GM19239 (cell line): ENCODE results near the gene PXT1.

Experiments
- DNase-seq: peaks from one replicate; pipeline ENCODE4 v3.0.0; 2011; ENCODE audit warnings: low spot score; ENCODE audit not compliant: insufficient read length
- FAIRE-seq: peaks from 2 replicates; lab custom pipeline; 2011; peaks lifted over from hg19 to GRCh38; lab: Jason Lieb, UNC

PXT1 gene

GRCh38 chr6:36402481-36402880 is 40.2 kb downstream of the PXT1 start:
- no peak for DNase-seq
- no peak for FAIRE-seq

- no peak for DNase-seq
- FAIRE-seq, result no peak
These were observed 42.7 kb downstream of the PXT1 start for GRCh38 chr6:36399970-36400369.

- no peak for DNase-seq
- no peak for FAIRE-seq
These were observed 50.0 kb downstream of the PXT1 start for GRCh38 chr6:36392621-36393020.

- FAIRE-seq, result no peak
- no peak for DNase-seq
These were observed 53.3 kb downstream of the PXT1 start for GRCh38 chr6:36389353-36389752.

GRCh38 chr6:36387440-36388303 is 55.0 kb downstream of the PXT1 start, which contains the start of gene ETV7:
TSS of gene ETV7 (minus strand) at chr6:36387669. CDS start at chr6:36387541, 128 bp downstream.
- no peak for FAIRE-seq
- DNase-seq, result no peak

GRCh38 chr6:36386495-36387439 is 55.9 kb downstream of the PXT1 start:
- FAIRE-seq (peak; percentile 8), DNase-seq (no peak)

GRCh38 chr6:36384095-36384494 is 58.6 kb downstream of the PXT1 start:
- DNase-seq, result no peak
- FAIRE-seq, result no peak

- FAIRE-seq, result no peak
These were observed 59.0 kb downstream of the PXT1 start for GRCh38 chr6:36383606-36384005.

GRCh38 chr6:36382976-36383375 is 59.7 kb downstream of the PXT1 start:
- no peak for FAIRE-seq
- no peak for DNase-seq

More at GRCh38 chr6:36383606-36384005, 59.0 kb downstream of the PXT1 start:
- no peak for DNase-seq

- DNase-seq (no peak), FAIRE-seq (no peak)
These were observed 60.9 kb downstream of the PXT1 start for GRCh38 chr6:36381502-36382389.

GRCh38 chr6:36380166-36380565 is 62.5 kb downstream of the PXT1 start:
- FAIRE-seq (no peak), DNase-seq (no peak)

GRCh38 chr6:36378936-36379335 is 63.7 kb downstream of the PXT1 start:
- DNase-seq, result no peak
- FAIRE-seq, result no peak

- FAIRE-seq (no peak), DNase-seq (no peak)
These were observed 64.3 kb downstream of the PXT1 start for GRCh38 chr6:36378243-36378920.

- FAIRE-seq (no peak), DNase-seq (no peak)
These were observed 65.1 kb downstream of the PXT1 start for GRCh38 chr6:36377594-36377993.

- DNase-seq, result no peak
- FAIRE-seq, result no peak
These were observed 65.9 kb downstream of the PXT1 start for GRCh38 chr6:36376742-36377141.

GRCh38 chr6:36376183-36376582 is 66.5 kb downstream of the PXT1 start:
- FAIRE-seq (no peak), DNase-seq (no peak)

- no peak for DNase-seq
- FAIRE-seq, result no peak
These were observed 67.0 kb downstream of the PXT1 start for GRCh38 chr6:36375644-36376155.

GRCh38 chr6:36374972-36375371 is 67.7 kb downstream of the PXT1 start:
- DNase-seq, result no peak
- FAIRE-seq, result no peak

GRCh38 chr6:36374194-36374593 is 68.5 kb downstream of the PXT1 start:
- DNase-seq (no peak), FAIRE-seq (no peak)
